Placental epithelial cell (primary cell): Measurements from ENCODE around the gene PI4KB. TPM values are rescaled to one million over a fixed set of nuclear protein-coding genes. Genes with fewer than 3 reads are reported as not detected.

Experiments used
- small RNA-seq: library from RNA; depleted of rRNA; stranded (forward); fragments of <200 nt; gene quantifications from one replicate; pipeline ENCODE3, GENCODE V24; 2012
- total RNA-seq: library from RNA; depleted of rRNA; stranded (reverse); fragments of >200 nt; gene quantifications from 2 replicates; pipeline ENCODE4 v1.2.3, GENCODE V29; 2012

Gene PI4KB
- total RNA-seq, result 76.3 and 101 TPM in 2 replicates

DNA sequence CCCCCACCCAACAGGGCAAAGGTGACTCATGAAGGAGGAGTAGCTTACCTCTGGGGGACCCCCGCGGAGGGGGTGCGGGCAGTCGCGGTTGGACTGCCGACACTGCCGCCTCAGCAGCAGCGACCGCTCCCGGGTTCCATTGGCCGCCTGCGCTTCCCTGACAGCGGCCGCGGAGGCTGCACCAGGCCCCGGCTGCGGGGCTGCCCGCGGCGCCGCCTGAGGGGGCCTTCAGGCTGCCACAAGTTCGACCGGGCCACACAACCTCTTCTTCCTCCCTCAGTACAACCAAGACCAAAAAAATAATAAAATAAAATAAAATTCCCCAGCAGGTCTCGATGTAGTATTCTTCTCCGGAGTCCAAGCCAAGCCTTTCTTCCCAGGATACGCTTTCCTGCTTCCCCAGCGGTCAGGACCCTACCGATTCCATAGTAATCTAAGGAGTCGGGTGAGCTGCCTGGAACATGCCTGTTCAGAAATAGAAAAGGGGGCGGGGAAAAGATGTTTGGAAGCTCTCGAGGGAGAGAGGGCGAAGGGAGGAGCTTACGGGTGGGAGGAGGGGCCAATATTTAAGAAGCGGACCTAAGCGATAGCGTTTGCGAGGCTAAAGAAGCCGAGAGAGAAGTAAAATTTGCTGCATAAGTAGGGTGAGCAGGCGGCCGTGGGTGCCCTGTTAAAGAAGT lies at the start of gene PI4KB:
Gene PI4KB, minus strand, starts transcription at position 194 of the 680 bp plus-strand sequence. CDS start 10,935 bp downstream, outside the sequence.

DNA sequence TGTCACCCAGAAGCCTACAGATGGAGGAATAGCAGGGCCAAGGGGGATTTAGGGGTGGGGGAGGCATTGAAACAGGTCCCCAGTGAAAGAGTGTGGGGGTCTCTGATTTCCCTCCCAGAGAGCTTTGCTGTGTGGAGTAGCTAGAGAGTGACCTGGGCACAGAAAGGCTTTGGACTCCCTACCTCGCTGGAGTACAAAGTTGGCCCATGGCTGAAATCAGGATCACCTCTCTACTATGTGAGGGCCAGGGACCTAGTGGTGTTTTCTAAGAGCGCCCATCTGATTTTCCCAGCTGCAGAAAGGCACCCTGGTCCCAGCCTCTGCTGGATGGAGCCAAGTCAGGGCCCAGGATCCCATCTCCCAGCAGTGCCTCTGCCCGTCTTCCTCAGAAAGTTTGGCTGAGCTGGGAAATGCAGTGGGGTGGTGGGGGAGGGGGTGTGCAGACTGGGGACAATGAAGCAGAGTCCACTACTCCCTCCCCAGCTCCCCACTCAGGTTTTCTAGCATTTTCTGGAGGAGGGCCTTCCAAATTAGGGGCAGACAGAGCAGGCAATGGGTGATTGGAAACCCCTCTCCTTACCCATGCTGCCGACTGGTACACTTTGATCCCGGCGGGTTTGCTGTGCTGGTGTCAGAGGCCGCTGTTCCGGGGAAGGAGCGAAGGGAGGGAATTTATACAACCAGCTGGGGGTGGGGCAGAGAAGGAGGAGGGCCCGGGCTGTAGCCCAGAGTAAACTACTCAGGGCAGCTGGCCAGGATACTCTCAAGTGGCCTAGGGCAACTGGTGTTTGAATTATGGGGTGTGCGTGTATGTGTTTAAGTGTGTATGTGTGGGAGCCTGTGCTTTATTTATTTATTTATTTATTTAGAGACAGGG lies 45.1 kb upstream of the PI4KB start, which contains the start of gene SELENBP1:
Gene SELENBP1, minus strand, starts transcription at position 648 of the 877 bp plus-strand sequence. Its CDS starts 64 bp downstream, at position 584.

DNA sequence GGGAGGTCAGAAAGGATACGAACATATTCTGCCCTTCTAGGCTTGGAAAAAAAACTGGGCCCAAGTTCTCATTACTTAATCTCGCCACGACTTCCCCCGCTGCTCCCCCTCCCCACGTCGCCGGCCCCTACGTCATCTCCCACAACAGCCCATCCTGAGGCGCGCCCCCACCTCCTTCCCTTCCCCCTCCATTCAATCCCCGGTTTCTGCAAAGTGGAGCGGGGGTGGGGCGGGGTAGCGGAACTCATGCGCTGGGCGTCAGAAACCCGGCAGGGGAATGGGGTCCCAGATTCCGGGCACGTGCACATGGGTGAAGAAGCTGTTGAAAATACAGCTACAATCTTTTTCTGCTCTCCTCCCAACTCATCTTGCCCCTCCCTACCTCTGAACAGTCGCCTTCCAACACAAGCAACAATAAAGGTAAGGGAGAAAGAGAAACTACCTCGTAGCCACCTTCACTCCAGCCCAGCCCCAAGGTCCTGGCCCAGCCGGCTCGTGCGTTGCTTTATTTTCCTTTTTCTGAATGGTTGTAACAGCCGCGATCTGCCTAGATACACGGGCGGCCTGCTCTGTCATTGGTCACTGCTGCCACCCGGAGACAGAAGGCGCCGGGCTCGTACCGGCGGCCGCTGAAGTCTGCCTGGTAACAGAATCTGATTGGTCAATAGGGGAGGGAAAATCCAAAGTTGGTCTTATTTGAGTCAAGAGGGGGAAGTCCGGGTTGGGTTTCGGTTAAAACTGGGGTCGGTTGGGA lies 19.7 kb upstream of the PI4KB start, which contains the start of gene RFX5:
Gene RFX5, minus strand, starts transcription at position 484 of the 754 bp plus-strand sequence. CDS start 932 bp downstream, outside the sequence.

DNA sequence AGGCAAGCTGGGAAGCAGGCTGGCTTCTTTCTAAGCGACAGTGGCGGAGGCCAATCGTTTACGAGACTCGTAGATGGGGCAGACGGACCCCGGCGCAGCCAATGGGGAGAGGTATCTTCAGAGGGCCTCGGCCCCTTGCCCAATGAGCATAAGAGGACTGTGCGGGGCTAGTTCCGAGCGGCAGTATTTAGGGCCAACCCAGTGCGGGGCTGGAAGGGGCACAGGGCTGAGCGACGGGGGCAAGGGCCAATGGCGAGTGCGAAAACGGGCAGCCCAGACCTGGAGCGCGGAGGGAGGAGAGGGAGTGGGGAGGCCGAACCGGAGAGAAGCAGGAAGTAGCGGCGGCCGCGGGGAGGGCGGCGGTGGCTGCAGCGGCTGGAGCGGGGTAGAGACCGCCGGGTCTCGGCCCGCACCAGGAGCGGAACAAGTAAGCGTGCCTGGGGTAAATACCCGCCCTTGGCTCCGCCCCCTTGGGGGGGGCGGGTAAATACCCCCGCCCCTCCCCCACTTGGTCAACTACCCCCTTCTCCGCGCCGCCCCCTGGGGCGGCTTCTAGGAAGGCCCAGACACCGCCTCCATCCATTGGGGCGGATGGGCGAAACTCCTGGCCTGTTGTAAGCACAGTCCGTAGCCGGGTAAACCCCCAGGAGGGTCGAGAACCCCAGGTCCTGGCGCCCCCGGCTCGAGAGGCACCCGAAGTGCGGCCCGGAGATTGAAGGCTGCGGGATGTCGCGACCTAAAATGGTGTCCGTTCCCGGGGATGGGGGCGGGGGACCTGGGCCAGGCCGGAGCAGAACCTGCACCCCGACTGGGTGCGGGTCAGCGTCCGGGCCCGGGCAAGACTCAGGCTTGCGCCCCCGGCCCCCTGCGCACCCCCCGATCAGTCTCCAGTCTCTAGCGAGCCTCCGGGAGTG lies 45.0 kb downstream of the PI4KB start, which contains the start of gene ZNF687:
Gene ZNF687, plus strand, starts transcription at position 331 of the 914 bp plus-strand sequence. CDS start 3,993 bp downstream, outside the sequence.

DNA sequence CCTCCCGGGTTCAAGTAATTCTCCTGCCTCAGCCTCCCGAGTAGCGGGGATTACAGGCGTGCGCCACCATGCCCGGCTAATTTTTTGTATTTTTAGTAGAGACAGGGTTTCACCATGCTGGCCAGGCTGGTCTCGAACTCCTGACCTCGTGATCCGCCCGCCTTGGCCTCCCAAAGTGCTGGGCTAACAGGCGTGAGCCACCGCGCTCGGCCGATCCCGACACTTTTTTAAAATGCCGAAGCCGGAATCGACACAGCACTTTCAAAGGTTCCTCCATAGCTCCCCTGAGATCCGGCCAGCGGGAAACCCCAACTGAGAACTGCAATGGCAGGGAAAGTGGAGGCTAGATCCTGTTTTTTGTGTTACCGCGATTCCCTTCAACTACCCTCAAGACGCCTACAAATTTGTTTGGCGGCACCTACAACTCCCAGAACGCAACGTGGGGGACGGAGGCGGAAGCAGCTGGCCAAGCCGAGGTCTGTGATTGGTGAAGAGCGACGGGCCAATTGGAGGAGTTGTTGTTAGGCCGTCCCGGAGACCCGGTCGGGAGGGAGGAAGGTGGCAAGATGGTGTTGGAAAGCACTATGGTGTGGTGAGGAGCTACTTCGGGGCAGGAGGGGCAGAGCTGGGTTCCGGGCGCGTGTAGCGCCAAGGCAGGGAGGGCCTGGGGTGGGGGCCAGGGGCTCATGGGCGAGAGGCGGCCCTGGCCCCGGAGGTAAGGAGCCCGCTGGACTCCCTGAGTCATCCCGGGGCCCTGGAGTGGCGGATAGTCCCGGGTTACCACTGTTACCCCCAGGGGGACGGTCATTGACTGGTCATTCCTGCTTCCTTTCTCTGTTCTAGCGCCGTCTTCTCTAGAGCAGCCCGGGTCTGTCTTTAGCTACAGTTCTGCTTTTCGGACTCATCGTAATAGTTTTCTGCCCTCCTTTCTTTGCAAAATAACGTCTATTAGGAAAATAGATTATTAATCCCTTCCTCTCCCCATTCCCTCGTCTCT lies 72.7 kb downstream of the PI4KB start, which contains the start of gene PSMD4:
Gene PSMD4, plus strand, starts transcription at position 518 of the 997 bp plus-strand sequence. Its CDS starts 49 bp downstream, at position 567.

Small RNAs within 50 kb of the gene (small RNA-seq; reads per million reads assigned to genes)
- not detected for gene RN7SL444P

Other genes with a start within 250 kb of the PI4KB start
- 7.6 and 20.8 TPM in 2 replicates for gene SEMA6C, start 180.8 kb downstream of the PI4KB start, total RNA-seq
- not detected in 2 replicates for gene TNFAIP8L2, start 170.8 kb downstream of the PI4KB start, total RNA-seq
- 11.0 and 16.1 TPM in 2 replicates for gene LYSMD1, start 161.5 kb downstream of the PI4KB start, total RNA-seq
- gene SCNM1, start 161.3 kb downstream of the PI4KB start, total RNA-seq, result 29.1 and 41.6 TPM in 2 replicates
- gene TMOD4, start 151.4 kb downstream of the PI4KB start, total RNA-seq, result not detected in 2 replicates
- gene VPS72, start 137.2 kb downstream of the PI4KB start, total RNA-seq, result 40.4 and 51.0 TPM in 2 replicates
- 97.0 and 110 TPM in 2 replicates for gene PIP5K1A, start 128.9 kb downstream of the PI4KB start, total RNA-seq
- gene PSMD4, start 72.7 kb downstream of the PI4KB start, total RNA-seq, result 173 and 181 TPM in 2 replicates
- 24.7 and 25.3 TPM in 2 replicates for gene ZNF687, start 45.1 kb downstream of the PI4KB start, total RNA-seq
- gene RFX5, start 19.8 kb upstream of the PI4KB start, total RNA-seq, result 72.2 and 78.5 TPM in 2 replicates
- gene SELENBP1, start 45.3 kb upstream of the PI4KB start, total RNA-seq, result 2.0 and 5.9 TPM in 2 replicates
- gene PSMB4, start 72.2 kb upstream of the PI4KB start, total RNA-seq, result 315 and 439 TPM in 2 replicates
- gene POGZ, start 132.1 kb upstream of the PI4KB start, total RNA-seq, result 30.0 and 43.6 TPM in 2 replicates
- 2.0 and 2.7 TPM in 2 replicates for gene CGN, start 184.0 kb upstream of the PI4KB start, total RNA-seq
- gene TUFT1, start 212.9 kb upstream of the PI4KB start, total RNA-seq, result 40.8 and 125 TPM in 2 replicates